Panc1 (cell line): ENCODE results near the gene SLC9A1.

ENCODE experiments used
- POLR2AphosphoS5 ChIP-seq: IDR thresholded peaks from 2 replicates; pipeline ENCODE4 v1.6.1; 2012; ENCODE audit warnings: mild to moderate bottlenecking, low read depth, low read length, moderate library complexity
- TF ChIP-seq, protein P1 (sequence below): fragments of 450-650 bp; IDR thresholded peaks from 2 replicates; pipeline ENCODE4 v1.5.1; 2017; ENCODE audit warnings: mild to moderate bottlenecking
- TF ChIP-seq, protein P2 (sequence below), 2 experiments: IDR thresholded peaks; 2 replicates each; pipeline ENCODE4 v1.6.1; 2011 to 2012; ENCODE audit warnings: low read depth in 2 of 2, control low read depth in 1 of 2, low read length in 1 of 2, mild to moderate bottlenecking in 1 of 2, moderate library complexity in 1 of 2; ENCODE audit not compliant: insufficient read depth in 1 of 2

DNA sequence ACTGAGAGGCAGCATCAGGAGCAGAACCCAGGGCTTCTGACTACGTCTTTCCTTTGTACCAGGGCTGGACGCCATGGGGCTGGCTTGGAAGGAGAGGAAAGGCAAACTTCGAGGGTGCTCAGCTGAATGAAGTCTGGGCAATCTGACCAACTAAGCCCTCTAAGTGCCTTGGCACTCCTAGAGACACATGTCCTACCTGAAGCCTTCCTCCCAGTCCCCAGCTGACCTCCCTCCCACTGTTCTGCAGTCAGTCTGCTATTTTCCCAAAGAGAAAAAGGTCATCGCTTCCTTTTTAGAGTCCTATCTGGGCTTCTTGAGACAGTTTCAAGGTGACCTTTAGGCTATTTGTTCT, 5.2 kb downstream of the SLC9A1 start:
- TF ChIP-seq, protein P1, sequence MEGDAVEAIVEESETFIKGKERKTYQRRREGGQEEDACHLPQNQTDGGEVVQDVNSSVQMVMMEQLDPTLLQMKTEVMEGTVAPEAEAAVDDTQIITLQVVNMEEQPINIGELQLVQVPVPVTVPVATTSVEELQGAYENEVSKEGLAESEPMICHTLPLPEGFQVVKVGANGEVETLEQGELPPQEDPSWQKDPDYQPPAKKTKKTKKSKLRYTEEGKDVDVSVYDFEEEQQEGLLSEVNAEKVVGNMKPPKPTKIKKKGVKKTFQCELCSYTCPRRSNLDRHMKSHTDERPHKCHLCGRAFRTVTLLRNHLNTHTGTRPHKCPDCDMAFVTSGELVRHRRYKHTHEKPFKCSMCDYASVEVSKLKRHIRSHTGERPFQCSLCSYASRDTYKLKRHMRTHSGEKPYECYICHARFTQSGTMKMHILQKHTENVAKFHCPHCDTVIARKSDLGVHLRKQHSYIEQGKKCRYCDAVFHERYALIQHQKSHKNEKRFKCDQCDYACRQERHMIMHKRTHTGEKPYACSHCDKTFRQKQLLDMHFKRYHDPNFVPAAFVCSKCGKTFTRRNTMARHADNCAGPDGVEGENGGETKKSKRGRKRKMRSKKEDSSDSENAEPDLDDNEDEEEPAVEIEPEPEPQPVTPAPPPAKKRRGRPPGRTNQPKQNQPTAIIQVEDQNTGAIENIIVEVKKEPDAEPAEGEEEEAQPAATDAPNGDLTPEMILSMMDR = no peak
- TF ChIP-seq, protein P2, sequence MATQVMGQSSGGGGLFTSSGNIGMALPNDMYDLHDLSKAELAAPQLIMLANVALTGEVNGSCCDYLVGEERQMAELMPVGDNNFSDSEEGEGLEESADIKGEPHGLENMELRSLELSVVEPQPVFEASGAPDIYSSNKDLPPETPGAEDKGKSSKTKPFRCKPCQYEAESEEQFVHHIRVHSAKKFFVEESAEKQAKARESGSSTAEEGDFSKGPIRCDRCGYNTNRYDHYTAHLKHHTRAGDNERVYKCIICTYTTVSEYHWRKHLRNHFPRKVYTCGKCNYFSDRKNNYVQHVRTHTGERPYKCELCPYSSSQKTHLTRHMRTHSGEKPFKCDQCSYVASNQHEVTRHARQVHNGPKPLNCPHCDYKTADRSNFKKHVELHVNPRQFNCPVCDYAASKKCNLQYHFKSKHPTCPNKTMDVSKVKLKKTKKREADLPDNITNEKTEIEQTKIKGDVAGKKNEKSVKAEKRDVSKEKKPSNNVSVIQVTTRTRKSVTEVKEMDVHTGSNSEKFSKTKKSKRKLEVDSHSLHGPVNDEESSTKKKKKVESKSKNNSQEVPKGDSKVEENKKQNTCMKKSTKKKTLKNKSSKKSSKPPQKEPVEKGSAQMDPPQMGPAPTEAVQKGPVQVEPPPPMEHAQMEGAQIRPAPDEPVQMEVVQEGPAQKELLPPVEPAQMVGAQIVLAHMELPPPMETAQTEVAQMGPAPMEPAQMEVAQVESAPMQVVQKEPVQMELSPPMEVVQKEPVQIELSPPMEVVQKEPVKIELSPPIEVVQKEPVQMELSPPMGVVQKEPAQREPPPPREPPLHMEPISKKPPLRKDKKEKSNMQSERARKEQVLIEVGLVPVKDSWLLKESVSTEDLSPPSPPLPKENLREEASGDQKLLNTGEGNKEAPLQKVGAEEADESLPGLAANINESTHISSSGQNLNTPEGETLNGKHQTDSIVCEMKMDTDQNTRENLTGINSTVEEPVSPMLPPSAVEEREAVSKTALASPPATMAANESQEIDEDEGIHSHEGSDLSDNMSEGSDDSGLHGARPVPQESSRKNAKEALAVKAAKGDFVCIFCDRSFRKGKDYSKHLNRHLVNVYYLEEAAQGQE (IDR thresholded peaks at IDR 0.05; ENCODE audit: insufficient read depth in 1 of 2, low read depth in 2 of 2, low read length in 1 of 2) = no peak
- TF ChIP-seq POLR2AphosphoS5 = no peak
